ENCODE results near the gene PRND.

GRCh38 chr20:4699957-4700356 lies 21.8 kb upstream of the PRND start:
- TF ChIP-seq CTCF (IDR thresholded peaks at IDR 0.05; ENCODE audit: low read depth, low read length) (no peak), POLR2A (IDR thresholded peaks at IDR 0.05; ENCODE audit: extremely low read depth, insufficient read length) (no peak), MAX (IDR thresholded peaks at IDR 0.05; ENCODE audit: low read depth, low read length) (no peak)
